ENCODE results near the gene RAPGEF1. TPM values are rescaled to one million over a fixed set of nuclear protein-coding genes. Genes with fewer than 3 reads are reported as not detected.
A peak's percentile ranks its signal among the peaks of the same experiment; 100 is the strongest.

The RAPGEF1 gene
- total and polyA plus RNA-seq, 4 donors: 17.5 to 93.2 (median 54.7) TPM

GRCh38 chr9:131537946-131538345, 201.9 kb downstream of the RAPGEF1 start:
- H3K4me1 ChIP-seq (ENCODE audit: control insufficient read depth in 1 of 2, insufficient read depth in 2 of 2, low read length in 2 of 2): no peaks in the 10 kb centered on the region
- DNase-seq (no peak), ATAC-seq (ENCODE audit: low FRiP score) (no peak)
- no peaks in the 10 kb centered on the region for H3K27me3 ChIP-seq (ENCODE audit: control insufficient read depth in 1 of 2, insufficient read depth in 2 of 2, low read length in 1 of 2)
- no peak overlapping the region for H3K27ac ChIP-seq (ENCODE audit: low read depth in 1 of 2, low read length in 2 of 2)
- 94% methylated on average over 19 of the region's 19 CpGs for WGBS, 2 donors
- intact Hi-C loops (cut with DNase I): no loop called here
- H3K9me3 ChIP-seq (ENCODE audit: control insufficient read depth, low read length): no peaks in the 10 kb centered on the region
- H3K36me3 ChIP-seq (ENCODE audit: control insufficient read depth in 1 of 2, insufficient read depth in 2 of 2, low read length in 1 of 2): no peaks in the 10 kb centered on the region
- H3K4me3 ChIP-seq (ENCODE audit: low read length in 2 of 2): no peak overlapping the region

GRCh38 chr9:131534721-131535237, 205.1 kb downstream of the RAPGEF1 start:
- Histone ChIP-seq H3K27me3 (ENCODE audit: control insufficient read depth in 1 of 2, insufficient read depth in 2 of 2, low read length in 1 of 2) (no peaks in the 10 kb centered on the region), H3K27ac (ENCODE audit: low read depth in 1 of 2, low read length in 2 of 2) (no peak overlapping the region), H3K4me3 (ENCODE audit: low read length in 2 of 2) (no peak overlapping the region), H3K4me1 (ENCODE audit: control insufficient read depth in 1 of 2, insufficient read depth in 2 of 2, low read length in 2 of 2) (no peaks in the 10 kb centered on the region), H3K9me3 (ENCODE audit: control insufficient read depth, low read length) (no peaks in the 10 kb centered on the region), H3K36me3 (ENCODE audit: control insufficient read depth in 1 of 2, insufficient read depth in 2 of 2, low read length in 1 of 2) (no peaks in the 10 kb centered on the region)
- intact Hi-C loops (cut with DNase I): no loop called here
- WGBS, 2 donors: 63 to 65% methylated on average over 8 of the region's 8 CpGs
- DNase-seq (no peak), ATAC-seq (ENCODE audit: low FRiP score) (no peak)

GRCh38 chr9:131530920-131531832, 208.7 kb downstream of the RAPGEF1 start, which contains the start of gene UCK1:
TSS of gene UCK1 (minus strand) at chr9:131531263. CDS start at chr9:131531174, 89 bp downstream.
- Histone ChIP-seq H3K27me3 (ENCODE audit: control insufficient read depth in 1 of 2, insufficient read depth in 2 of 2, low read length in 1 of 2) (no peaks in the 10 kb centered on the region), H3K4me3 (ENCODE audit: low read length in 2 of 2) (peak within 1 kb of the TSS; percentile 80 to 98), H3K9me3 (ENCODE audit: control insufficient read depth, low read length) (no peaks in the 10 kb centered on the region), H3K36me3 (ENCODE audit: control insufficient read depth in 1 of 2, insufficient read depth in 2 of 2, low read length in 1 of 2) (peaks cover 0 to 2% of the 10 kb centered on the region in 2 donors), H3K27ac (ENCODE audit: low read depth in 1 of 2, low read length in 2 of 2) (peak within 1 kb of the TSS in 1 of 2 donors; percentile 30), H3K4me1 (ENCODE audit: control insufficient read depth in 1 of 2, insufficient read depth in 2 of 2, low read length in 2 of 2) (no peaks in the 10 kb centered on the region)
- intact Hi-C loops (cut with DNase I): no loop called here
- DNase-seq (peak; percentile 88 to 92), ATAC-seq (ENCODE audit: low FRiP score) (peak; percentile 96)
- 5 to 6% methylated on average over 61 to 103 of the region's 103 CpGs for WGBS, 2 donors

GRCh38 chr9:131530546-131530919, 209.3 kb downstream of the RAPGEF1 start:
- H3K27ac ChIP-seq (ENCODE audit: low read depth in 1 of 2, low read length in 2 of 2): no peak overlapping the region
- H3K9me3 ChIP-seq (ENCODE audit: control insufficient read depth, low read length): no peaks in the 10 kb centered on the region
- no peaks in the 10 kb centered on the region for H3K27me3 ChIP-seq (ENCODE audit: control insufficient read depth in 1 of 2, insufficient read depth in 2 of 2, low read length in 1 of 2)
- peak overlapping the region; percentile 80 to 98 for H3K4me3 ChIP-seq (ENCODE audit: low read length in 2 of 2)
- ATAC-seq (ENCODE audit: low FRiP score) (no peak), DNase-seq (peak in 1 of 2 donors; percentile 67)
- H3K36me3 ChIP-seq (ENCODE audit: control insufficient read depth in 1 of 2, insufficient read depth in 2 of 2, low read length in 1 of 2): peaks cover 0 to 2% of the 10 kb centered on the region in 2 donors
- WGBS, 2 donors: 2 to 3% methylated on average over 18 to 29 of the region's 29 CpGs
- intact Hi-C loops (cut with DNase I): no loop called here
- no peaks in the 10 kb centered on the region for H3K4me1 ChIP-seq (ENCODE audit: control insufficient read depth in 1 of 2, insufficient read depth in 2 of 2, low read length in 2 of 2)

GRCh38 chr9:131529597-131530545, 210.0 kb downstream of the RAPGEF1 start:
- Histone ChIP-seq H3K27ac (ENCODE audit: low read depth in 1 of 2, low read length in 2 of 2) (no peak overlapping the region), H3K36me3 (ENCODE audit: control insufficient read depth in 1 of 2, insufficient read depth in 2 of 2, low read length in 1 of 2) (peaks cover 0 to 4% of the 10 kb centered on the region in 2 donors), H3K4me1 (ENCODE audit: control insufficient read depth in 1 of 2, insufficient read depth in 2 of 2, low read length in 2 of 2) (no peaks in the 10 kb centered on the region), H3K9me3 (ENCODE audit: control insufficient read depth, low read length) (no peaks in the 10 kb centered on the region), H3K27me3 (ENCODE audit: control insufficient read depth in 1 of 2, insufficient read depth in 2 of 2, low read length in 1 of 2) (no peaks in the 10 kb centered on the region), H3K4me3 (ENCODE audit: low read length in 2 of 2) (peak overlapping the region in 1 of 2 donors; percentile 80)
- intact Hi-C loops (cut with DNase I): no loop called here
- 57 to 60% methylated on average over 24 of the region's 24 CpGs for WGBS, 2 donors
- ATAC-seq (ENCODE audit: low FRiP score) (no peak), DNase-seq (no peak)

- no peak overlapping the region for H3K4me3 ChIP-seq (ENCODE audit: low read length in 2 of 2)
- intact Hi-C loops (cut with DNase I): no loop called here
- H3K4me1 ChIP-seq (ENCODE audit: control insufficient read depth in 1 of 2, insufficient read depth in 2 of 2, low read length in 2 of 2): no peaks in the 10 kb centered on the region
- H3K27me3 ChIP-seq (ENCODE audit: control insufficient read depth in 1 of 2, insufficient read depth in 2 of 2, low read length in 1 of 2): no peaks in the 10 kb centered on the region
- H3K27ac ChIP-seq (ENCODE audit: low read depth in 1 of 2, low read length in 2 of 2): no peak overlapping the region
- H3K36me3 ChIP-seq (ENCODE audit: control insufficient read depth in 1 of 2, insufficient read depth in 2 of 2, low read length in 1 of 2): peaks cover 0 to 4% of the 10 kb centered on the region in 2 donors
- no peak for DNase-seq
- no peak for ATAC-seq (ENCODE audit: low FRiP score)
- no peaks in the 10 kb centered on the region for H3K9me3 ChIP-seq (ENCODE audit: control insufficient read depth, low read length)
- WGBS, 2 donors: 95% methylated on average over 35 of the region's 35 CpGs
Measured at GRCh38 chr9:131528886-131529505, 210.9 kb downstream of the RAPGEF1 start.

GRCh38 chr9:131528186-131528585, 211.7 kb downstream of the RAPGEF1 start:
- intact Hi-C loops (cut with DNase I): no loop called here
- no peaks in the 10 kb centered on the region for H3K27me3 ChIP-seq (ENCODE audit: control insufficient read depth in 1 of 2, insufficient read depth in 2 of 2, low read length in 1 of 2)
- no peaks in the 10 kb centered on the region for H3K4me1 ChIP-seq (ENCODE audit: control insufficient read depth in 1 of 2, insufficient read depth in 2 of 2, low read length in 2 of 2)
- H3K36me3 ChIP-seq (ENCODE audit: control insufficient read depth in 1 of 2, insufficient read depth in 2 of 2, low read length in 1 of 2): peaks cover 0 to 4% of the 10 kb centered on the region in 2 donors
- ATAC-seq (ENCODE audit: low FRiP score) (no peak), DNase-seq (no peak)
- no peak overlapping the region for H3K4me3 ChIP-seq (ENCODE audit: low read length in 2 of 2)
- no peak overlapping the region for H3K27ac ChIP-seq (ENCODE audit: low read depth in 1 of 2, low read length in 2 of 2)
- WGBS, 2 donors: 90 to 94% methylated on average over 7 of the region's 7 CpGs
- no peaks in the 10 kb centered on the region for H3K9me3 ChIP-seq (ENCODE audit: control insufficient read depth, low read length)
